HepG2 (cell line): ENCODE results near the gene HOXD12. TPM values are rescaled to one million over a fixed set of nuclear protein-coding genes. Genes with fewer than 3 reads are reported as not detected.
A peak's percentile ranks its signal among the peaks of the same experiment; 100 is the strongest.

ENCODE experiments used
- ATAC-seq: fragments of 200-7000 bp; cut with Tn5 transposase; 3 replicates; pipeline ENCODE4 v1.9.1; 2020; ENCODE audit warnings: mild to moderate bottlenecking, moderate library complexity
- BruUV-seq: library from RNA; stranded (reverse); fragments of 400-500 nt; replicated peaks from 2 replicates; lab custom pipeline; 2021; lab: Mats Ljungman, UMichigan
- CTCF ChIA-PET: fragments of 300-600 bp; formaldehyde crosslinking; extraction: SDS; loops from one replicate; lab custom pipeline; 2021; ENCODE audit warnings: low total read pairs, inconsistent platforms, low intra/inter-chr PET ratio; lab: Yijun Ruan, JAX
- POLR2A ChIA-PET: fragments of 350-600 bp; sonication (Branson Sonifier 250); formaldehyde crosslinking; loops from one replicate; lab custom pipeline; 2020; ENCODE audit warnings: antibody characterized with exemption, inconsistent platforms; lab: Yijun Ruan, JAX
- DNase-seq: peaks from one replicate; pipeline ENCODE4 v3.0.0-alpha.2; 2015; ENCODE audit warnings: low spot score
- FAIRE-seq: peaks from 3 replicates; lab custom pipeline; 2011; peaks lifted over from hg19 to GRCh38; lab: Jason Lieb, UNC
- H2AFZ ChIP-seq: one replicate; pipeline ENCODE4 v1.6.1; 2011; ENCODE audit warnings: low read length, inconsistent platforms
- H3K27ac ChIP-seq: fragments of 300-600 bp; 3 replicates; pipeline ENCODE4 v1.8.0; 2011; ENCODE audit warnings: mixed run types, mild to moderate bottlenecking, mixed read lengths, low read length, inconsistent platforms; ENCODE audit not compliant: insufficient read depth; ENCODE audit errors: extremely low read length
- H3K27me3 ChIP-seq, 2 experiments: fragments of 200-600 bp in 1 of 2; 2 replicates in 1 of 2; 3 replicates in 1 of 2; pipeline versions ENCODE4 v1.6.0 to v1.8.0; 2011; ENCODE audit warnings: low read length in 2 of 2, mild to moderate bottlenecking in 2 of 2, moderate library complexity in 2 of 2, inconsistent platforms in 1 of 2; ENCODE audit not compliant: insufficient read depth in 2 of 2, control insufficient read depth in 1 of 2
- H3K36me3 ChIP-seq, 2 experiments: fragments of 200-600 bp in 1 of 2; replicated peaks in 1 of 2; 2 replicates in 1 of 2; 3 replicates in 1 of 2; pipeline versions ENCODE4 v1.5.1 to v1.8.0; 2011; ENCODE audit warnings: low read length in 2 of 2, inconsistent platforms in 1 of 2; ENCODE audit not compliant: insufficient read depth in 2 of 2, control insufficient read depth in 1 of 2
- H3K4me1 ChIP-seq: 2 replicates; pipeline ENCODE4 v1.5.1; 2012; ENCODE audit warnings: low read length, inconsistent platforms; ENCODE audit not compliant: insufficient read depth
- H3K4me2 ChIP-seq: 2 replicates; pipeline ENCODE4 v1.6.0; 2011; ENCODE audit warnings: low read depth, low read length, inconsistent platforms
- H3K4me3 ChIP-seq, 3 experiments: fragments of 200-600 bp in 1 of 3; sonication (generic), shearing (Covaris generic) in 1 of 3; replicated peaks in 1 of 3; 2 replicates each; pipeline ENCODE4 v1.5.1; 2011 to 2016; ENCODE audit warnings: low read length in 3 of 3, inconsistent platforms in 2 of 3, low read depth in 2 of 3, mild to moderate bottlenecking in 2 of 3, control low read depth in 1 of 3, mixed read lengths in 1 of 3; ENCODE audit not compliant: insufficient read depth in 1 of 3
- H3K79me2 ChIP-seq: one replicate; pipeline ENCODE4 v1.6.1; 2011; ENCODE audit warnings: low read length, inconsistent platforms; ENCODE audit not compliant: insufficient read depth
- H3K9ac ChIP-seq: 2 replicates; pipeline ENCODE4 v1.6.0; 2011; ENCODE audit warnings: mild to moderate bottlenecking, low read depth, low read length, inconsistent platforms; ENCODE audit not compliant: insufficient read depth
- H3K9me3 ChIP-seq: 2 replicates; pipeline ENCODE4 v1.5.1; 2012; ENCODE audit warnings: mild to moderate bottlenecking, low read length
- H4K20me1 ChIP-seq: 2 replicates; pipeline ENCODE4 v1.6.0; 2011; ENCODE audit warnings: inconsistent platforms, mild to moderate bottlenecking, low read length, moderate library complexity; ENCODE audit not compliant: insufficient read depth
- SETDB1 ChIP-seq: sonication (generic); formaldehyde crosslinking; IDR thresholded peaks from 2 replicates; pipeline ENCODE4 v1.5.1; 2020; ENCODE audit warnings: missing genetic modification reagents, mild to moderate bottlenecking, borderline replicate concordance
- SRF ChIP-seq: IDR thresholded peaks from 2 replicates; pipeline ENCODE4 v1.6.1; 2011; ENCODE audit warnings: mild to moderate bottlenecking, low read depth, low read length, moderate library complexity
- ZNF143 ChIP-seq: sonication (generic); formaldehyde crosslinking; IDR thresholded peaks from 2 replicates; pipeline ENCODE4 v1.4.0; 2020; ENCODE audit warnings: missing genetic modification reagents
- WGBS: methylation state at CpG from one replicate; pipeline ENCODE4 v1.1.6; 2017; ENCODE audit warnings: low lambda C conversion rate; 5-methylcytosine and 5-hydroxymethylcytosine counted together
- in situ Hi-C: cut with HindIII; loops from 2 replicates; pipeline ENCODE4 v1.10.0; 2017; ENCODE audit warnings: low pct_unique_long_range_greater_than_20kb; ENCODE audit not compliant: extremely low pct_ligation_motif_present
- intact Hi-C: fragments of 100-400 bp; cut with micrococcal nuclease; formaldehyde crosslinking; loops from one replicate; pipeline ENCODE4 v1.10.0; 2022; ENCODE audit not compliant: unreplicated experiment
- polyA plus RNA-seq, 8 experiments: library from polyadenylated mRNA; depleted of rRNA in 3 of 8; stranded (reverse) in 7 of 8; unstranded in 1 of 8; fragments of >200 nt; fragmentation: Illumina TruSeq in 4 of 8; extraction: Trizol in 4 of 8; gene quantifications; 2 replicates each; pipeline versions ENCODE4 v1.2.1 to v1.2.3, GENCODE V29; 2011 to 2016; ENCODE audit warnings: low read depth in 4 of 8, missing spikeins in 1 of 8, mixed read lengths in 1 of 8; ENCODE audit not compliant: insufficient read depth in 1 of 8
- total RNA-seq, 5 experiments: library from RNA; depleted of rRNA; stranded (reverse); fragments of >200 nt; fragmentation: Illumina TruSeq; extraction: Trizol; gene quantifications; 2 replicates each; pipeline ENCODE4 v1.2.3, GENCODE V29; 2016; ENCODE audit warnings: low read depth in 1 of 5
- TF ChIP-seq, protein P1 (sequence below): sonication (generic); formaldehyde crosslinking; IDR thresholded peaks from 2 replicates; pipeline ENCODE4 v1.4.0; 2020; ENCODE audit warnings: missing genetic modification reagents

HOXD12 gene
- total and polyA plus RNA-seq, 2 of the 13 experiments (the other 11 are each of a cell fraction or from before 2014, with no cell fraction given), result not detected

DNA sequence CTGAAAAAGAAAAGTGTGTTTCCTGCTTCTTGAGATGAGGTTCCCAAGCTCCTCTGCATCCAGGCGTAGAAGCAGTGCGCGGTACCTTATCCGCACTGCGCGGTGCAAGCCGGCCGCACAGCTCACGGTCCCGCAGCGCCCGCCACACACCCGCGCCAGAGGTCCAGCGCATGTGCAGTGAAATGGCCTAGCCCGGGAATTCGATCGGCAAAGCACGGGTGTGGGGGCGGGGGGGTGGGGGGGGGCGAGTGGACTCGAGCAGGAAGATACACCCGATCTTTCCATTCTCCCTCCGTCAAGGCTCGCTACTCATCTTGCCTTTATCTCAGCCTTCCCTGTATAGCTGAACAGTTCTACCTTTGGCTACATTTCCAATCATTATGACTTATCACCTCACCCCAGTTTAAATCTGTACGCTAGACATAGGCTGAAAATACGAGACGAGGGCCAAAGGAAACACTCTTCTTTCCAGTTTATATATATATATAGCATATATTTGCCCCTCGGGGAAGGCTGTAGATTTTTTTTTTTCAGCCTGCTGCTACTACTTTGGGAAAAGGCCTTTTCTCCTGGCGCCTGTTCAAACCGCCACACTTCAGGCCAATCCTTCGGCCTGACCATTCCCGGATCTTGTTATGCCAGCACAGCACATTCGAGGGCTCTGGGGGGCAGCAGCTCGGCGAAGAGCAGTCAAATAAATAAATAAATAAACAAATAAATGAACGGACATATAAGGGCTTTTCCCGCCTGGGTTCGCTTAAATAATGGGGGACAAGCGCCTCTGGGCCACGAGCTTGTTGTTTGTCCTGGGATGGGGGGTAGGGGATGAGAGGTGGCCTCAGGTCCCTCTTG lies 40.3 kb downstream of the HOXD12 start:
- no peaks in the 10 kb centered on the region for H3K9me3 ChIP-seq
- FAIRE-seq (no peak), ATAC-seq (no peak), DNase-seq (no peak)
- no peaks in the 10 kb centered on the region for H3K79me2 ChIP-seq
- intact Hi-C loops (loop anchor here (1.0 to 5.0 kb wide), 4 partner anchors 245 to 497 kb away; no protein-coding TSS in a partner anchor), in situ Hi-C loops (loop anchor here (5.0 kb wide), 1 partner anchor 317 kb away; no protein-coding TSS in a partner anchor)
- H3K36me3 ChIP-seq, result no peaks in the 10 kb centered on the region
- H3K27me3 ChIP-seq, result peaks cover 7 to 87% of the 10 kb centered on the region in 2 experiments; a peak in 4 of 5 replicates
- H3K27ac ChIP-seq, result no peak overlapping the region
- peak overlapping the region; percentile 83 for H3K4me2 ChIP-seq
- H2AFZ ChIP-seq, result no peak overlapping the region
- no peak overlapping the region for H3K9ac ChIP-seq
- no peaks in the 10 kb centered on the region for H4K20me1 ChIP-seq
- ChIA-PET CTCF (interaction anchor here (1.1 to 2.5 kb wide), 5 partner anchors 13 to 499 kb away, joined by 4 to 83 read pairs (median 13); no protein-coding TSS in a partner anchor), POLR2A (interaction anchor here (1.4 kb wide), 1 partner anchor 315 kb away, joined by 3 read pairs; no protein-coding TSS in a partner anchor)
- 70% methylated on average over 41 of the region's 41 CpGs for WGBS
- TF ChIP-seq, protein P1, sequence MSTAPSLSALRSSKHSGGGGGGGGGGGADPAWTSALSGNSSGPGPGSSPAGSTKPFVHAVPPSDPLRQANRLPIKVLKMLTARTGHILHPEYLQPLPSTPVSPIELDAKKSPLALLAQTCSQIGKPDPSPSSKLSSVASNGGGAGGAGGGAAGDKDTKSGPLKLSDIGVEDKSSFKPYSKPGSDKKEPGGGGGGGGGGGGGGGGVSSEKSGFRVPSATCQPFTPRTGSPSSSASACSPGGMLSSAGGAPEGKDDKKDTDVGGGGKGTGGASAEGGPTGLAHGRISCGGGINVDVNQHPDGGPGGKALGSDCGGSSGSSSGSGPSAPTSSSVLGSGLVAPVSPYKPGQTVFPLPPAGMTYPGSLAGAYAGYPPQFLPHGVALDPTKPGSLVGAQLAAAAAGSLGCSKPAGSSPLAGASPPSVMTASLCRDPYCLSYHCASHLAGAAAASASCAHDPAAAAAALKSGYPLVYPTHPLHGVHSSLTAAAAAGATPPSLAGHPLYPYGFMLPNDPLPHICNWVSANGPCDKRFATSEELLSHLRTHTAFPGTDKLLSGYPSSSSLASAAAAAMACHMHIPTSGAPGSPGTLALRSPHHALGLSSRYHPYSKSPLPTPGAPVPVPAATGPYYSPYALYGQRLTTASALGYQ (CRISPR knock-in tag), result 0 out of 2 replicates have a peak, but pooled peaks have one; percentile 33
- TF ChIP-seq SRF (no peak), ZNF143 (CRISPR knock-in tag) (no peak), SETDB1 (no peak)
- peak overlapping the region in 1 of 3 experiments; percentile 75; a peak in 3 of 6 replicates for H3K4me3 ChIP-seq
- H3K4me1 ChIP-seq, result peaks cover 11% of the 10 kb centered on the region
- BruUV-seq, result no TSS peak
